Measurements from ENCODE around the gene NT5DC3. TPM values are rescaled to one million over a fixed set of nuclear protein-coding genes. Genes with fewer than 3 reads are reported as not detected.

Gene NT5DC3
- total RNA-seq, 1 donor from 2014 or later: 26.2 TPM

- intact Hi-C loops (cut with DNase I): no loop called here
- DNase-seq (ENCODE audit: low spot score) (no peak), ATAC-seq (no peak)
Measured at GRCh38 chr12:103769240-103769945, 71.6 kb downstream of the NT5DC3 start.

GRCh38 chr12:103768467-103769123 lies 72.4 kb downstream of the NT5DC3 start:
- DNase-seq (ENCODE audit: low spot score) (no peak), ATAC-seq (no peak)
- intact Hi-C loops (cut with DNase I): no loop called here

DNA sequence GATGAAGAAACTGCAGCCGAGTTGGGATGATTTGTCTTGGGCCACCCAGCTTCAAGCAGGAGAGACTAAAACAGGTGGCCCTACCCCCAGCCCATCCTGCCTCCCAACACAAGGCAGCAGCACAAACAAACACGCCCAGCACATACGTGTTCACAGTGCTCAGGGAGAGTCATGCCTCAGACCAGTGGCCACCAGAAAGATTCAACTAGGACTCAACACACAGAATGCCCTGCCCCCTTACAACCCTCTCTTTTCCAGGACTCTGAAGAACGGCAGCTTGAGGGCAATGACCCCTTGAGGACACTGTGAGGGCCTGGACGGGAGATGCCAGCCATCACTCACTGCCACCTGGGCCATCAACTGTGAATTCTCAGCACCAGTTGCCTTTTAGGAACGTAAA lies 75.0 kb downstream of the NT5DC3 start:
- DNase-seq (ENCODE audit: low spot score): no peak
- no peak for ATAC-seq
- intact Hi-C loops (cut with DNase I): no loop called here

DNA sequence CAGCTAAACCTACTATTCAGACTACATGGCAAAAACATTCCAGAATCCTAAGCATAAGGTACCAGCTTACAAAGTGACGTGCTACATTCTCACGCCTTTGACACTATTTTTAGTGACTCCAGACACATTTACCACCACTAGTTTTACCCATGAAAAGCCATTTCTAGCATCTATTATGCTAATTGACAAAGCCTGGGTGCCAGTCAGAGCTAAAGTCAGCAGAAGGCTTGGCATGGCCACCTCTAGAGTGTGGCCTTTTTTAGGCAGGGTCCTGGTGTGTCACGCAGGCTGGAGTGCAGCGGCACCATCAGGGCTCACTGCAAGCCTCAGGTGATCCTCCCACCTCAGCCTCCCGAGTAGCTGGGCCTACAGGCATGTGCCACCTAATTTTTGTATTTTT lies 75.7 kb downstream of the NT5DC3 start:
- DNase-seq (ENCODE audit: low spot score) (no peak), ATAC-seq (no peak)
- intact Hi-C loops (cut with DNase I): no loop called here

DNA sequence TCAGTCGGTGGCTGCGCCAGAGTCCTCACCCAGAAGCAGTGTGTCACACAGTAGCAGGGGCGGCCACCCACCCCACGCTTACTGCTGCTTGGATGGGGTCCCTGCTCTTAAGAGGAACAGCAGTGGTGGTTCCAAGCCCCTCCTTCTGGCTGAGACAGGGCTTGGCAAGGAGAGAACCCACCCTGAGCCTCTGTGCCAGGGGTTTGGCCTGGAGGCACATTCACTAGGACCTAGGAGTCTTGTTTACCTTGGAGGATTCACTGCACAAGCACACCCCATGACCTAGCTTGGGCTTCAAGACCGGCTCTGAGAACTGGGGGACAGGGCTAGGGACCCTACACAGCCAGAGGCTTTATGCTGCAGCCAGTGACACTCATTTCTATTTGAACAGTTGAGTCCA lies 78.6 kb downstream of the NT5DC3 start:
- no peak for DNase-seq (ENCODE audit: low spot score)
- intact Hi-C loops (cut with DNase I): no loop called here
- ATAC-seq: no peak

DNA sequence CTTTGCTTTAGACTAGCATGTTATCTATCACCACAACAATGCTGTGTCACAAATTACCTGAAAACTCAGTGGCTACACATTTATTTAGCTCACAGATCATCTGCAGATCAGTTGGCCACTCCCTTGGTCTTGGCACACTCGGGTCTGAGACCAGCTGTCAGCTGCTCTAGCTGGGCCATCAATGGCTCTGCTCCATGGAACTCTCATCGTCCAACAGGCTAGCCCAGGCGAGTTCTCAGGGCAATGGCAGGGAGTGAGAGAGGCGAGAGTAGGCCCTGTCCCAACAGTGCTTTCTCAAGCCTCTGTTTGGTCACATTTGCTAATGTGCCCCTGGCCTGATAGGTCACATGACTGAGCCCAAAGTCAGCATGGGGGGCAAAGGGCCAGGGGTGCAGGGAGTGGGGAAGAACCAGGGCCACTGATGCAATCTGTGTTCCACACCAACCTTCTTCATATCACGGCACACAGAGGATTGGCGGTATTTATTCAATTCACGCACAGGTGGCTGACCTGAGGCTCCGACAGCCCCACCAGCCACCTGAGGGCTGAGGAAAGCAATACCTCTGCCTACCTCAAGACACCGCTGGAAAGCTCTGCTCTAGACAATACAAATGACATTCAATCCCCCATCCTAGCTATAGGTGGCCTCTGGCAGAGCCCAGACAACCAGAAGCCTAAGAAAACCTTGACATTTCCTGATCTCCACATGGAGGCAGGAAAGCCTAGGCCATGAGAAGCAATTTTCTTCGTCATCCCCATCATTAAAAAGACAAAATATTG lies 82.5 kb downstream of the NT5DC3 start:
- DNase-seq (ENCODE audit: low spot score): no peak

GRCh38 chr12:103757248-103757647 lies 83.8 kb downstream of the NT5DC3 start:
- ATAC-seq (no peak), DNase-seq (ENCODE audit: low spot score) (no peak)
- intact Hi-C loops (cut with DNase I): no loop called here

More for the DNA sequence above, 82.5 kb downstream of the NT5DC3 start:
- no peak for ATAC-seq
- intact Hi-C loops (cut with DNase I): no loop called here

DNA sequence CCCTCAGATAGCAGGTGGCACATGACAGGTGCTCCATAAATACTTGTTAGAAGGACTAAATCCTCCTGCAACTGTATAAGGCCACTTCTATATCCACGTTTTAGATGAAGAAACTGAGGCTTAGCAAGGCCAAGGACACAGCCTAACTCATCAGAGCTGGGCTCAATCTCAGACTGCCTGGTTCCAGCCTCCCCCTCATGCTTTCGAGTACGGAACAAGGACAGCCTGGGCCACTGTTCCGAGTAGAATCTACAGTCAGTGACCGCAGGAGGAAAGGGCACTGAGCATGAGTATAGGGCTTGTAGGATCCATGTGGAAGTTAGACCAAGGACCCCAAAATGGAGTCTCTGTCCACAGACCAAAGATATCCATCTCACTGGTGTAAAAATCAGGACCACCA lies 84.6 kb downstream of the NT5DC3 start:
- intact Hi-C loops (cut with DNase I): no loop called here
- ATAC-seq (no peak), DNase-seq (ENCODE audit: low spot score) (no peak)

DNA sequence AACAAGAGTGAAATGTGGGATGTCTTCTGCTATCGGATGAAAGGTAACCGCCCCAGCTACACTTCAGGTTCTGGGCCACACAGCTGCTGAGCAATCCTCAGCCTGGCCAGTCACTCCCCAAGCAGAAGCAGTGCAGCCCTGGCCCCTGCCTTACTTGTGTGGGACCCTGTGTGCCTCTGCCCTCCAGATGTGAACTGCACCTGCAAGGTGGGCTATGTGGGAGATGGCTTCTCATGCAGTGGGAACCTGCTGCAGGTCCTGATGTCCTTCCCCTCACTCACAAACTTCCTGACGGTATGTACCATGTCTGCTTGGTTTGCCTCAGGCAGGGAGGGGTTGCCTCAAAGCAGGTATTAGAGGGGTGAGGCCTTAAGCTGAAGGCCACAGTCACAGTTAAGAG lies 85.6 kb downstream of the NT5DC3 start:
- no peak for ATAC-seq
- intact Hi-C loops (cut with DNase I): no loop called here
- DNase-seq (ENCODE audit: low spot score): no peak

GRCh38 chr12:103751600-103751999 lies 89.4 kb downstream of the NT5DC3 start:
- ATAC-seq: no peak
- no peak for DNase-seq (ENCODE audit: low spot score)
- intact Hi-C loops (cut with DNase I): no loop called here

GRCh38 chr12:103751171-103751570 lies 89.9 kb downstream of the NT5DC3 start:
- DNase-seq (ENCODE audit: low spot score) (no peak), ATAC-seq (no peak)
- intact Hi-C loops (cut with DNase I): no loop called here

DNA sequence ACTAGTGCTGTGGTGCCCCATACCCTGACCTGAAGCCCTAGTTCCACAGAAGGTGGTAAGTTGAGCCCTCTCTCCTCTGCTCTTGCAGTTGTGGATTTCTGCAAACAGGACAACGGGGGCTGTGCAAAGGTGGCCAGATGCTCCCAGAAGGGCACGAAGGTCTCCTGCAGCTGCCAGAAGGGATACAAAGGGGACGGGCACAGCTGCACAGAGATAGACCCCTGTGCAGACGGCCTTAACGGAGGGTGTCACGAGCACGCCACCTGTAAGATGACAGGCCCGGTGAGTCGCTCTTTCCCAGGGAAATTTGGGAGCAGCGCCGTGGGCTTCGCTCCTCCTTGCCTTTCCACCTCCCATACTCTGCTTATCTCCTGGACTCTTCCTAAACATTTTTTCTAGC lies 92.2 kb downstream of the NT5DC3 start:
- DNase-seq (ENCODE audit: low spot score) (no peak), ATAC-seq (no peak)
- intact Hi-C loops (cut with DNase I): no loop called here

DNA sequence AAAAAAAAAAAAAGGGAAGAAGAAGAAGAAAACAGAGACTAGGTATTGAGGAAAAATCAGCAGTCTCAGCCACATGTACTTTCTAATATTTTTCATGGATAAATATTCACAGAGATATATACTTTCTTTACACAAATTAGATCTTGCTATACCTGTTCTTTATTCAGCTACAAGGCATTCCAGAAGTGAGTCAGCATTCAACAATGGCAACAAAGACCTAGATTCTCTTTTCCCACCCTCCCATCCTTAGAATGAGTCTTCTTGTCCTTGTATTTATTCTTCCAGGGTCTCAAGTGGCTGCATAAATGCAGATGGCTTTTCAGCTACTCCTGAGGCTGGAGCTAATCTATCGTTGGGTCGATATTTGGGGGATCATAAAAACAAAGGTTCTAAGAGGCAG lies 93.0 kb downstream of the NT5DC3 start:
- DNase-seq (ENCODE audit: low spot score) (no peak), ATAC-seq (no peak)
- intact Hi-C loops (cut with DNase I): no loop called here

DNA sequence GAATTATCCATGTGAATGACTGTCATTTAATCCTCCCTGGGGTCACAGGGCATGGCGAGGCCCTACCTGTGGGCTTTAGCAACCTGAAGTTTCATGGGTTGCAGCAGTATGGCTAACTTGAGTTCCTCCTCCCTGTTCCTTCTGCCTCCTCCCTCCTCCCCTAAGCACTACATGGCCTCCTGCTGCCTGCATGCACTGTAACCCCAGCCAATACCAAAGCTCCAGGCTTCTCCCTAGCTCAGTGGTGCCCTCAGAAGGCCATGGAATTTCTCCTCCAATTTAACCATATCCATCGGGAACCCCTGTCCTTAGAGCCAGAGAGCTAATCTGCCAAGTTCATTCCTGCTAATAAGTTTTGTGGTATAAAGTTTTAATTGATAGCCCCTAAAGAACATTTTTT lies 95.1 kb downstream of the NT5DC3 start:
- intact Hi-C loops (cut with DNase I): no loop called here
- ATAC-seq: no peak

DNA sequence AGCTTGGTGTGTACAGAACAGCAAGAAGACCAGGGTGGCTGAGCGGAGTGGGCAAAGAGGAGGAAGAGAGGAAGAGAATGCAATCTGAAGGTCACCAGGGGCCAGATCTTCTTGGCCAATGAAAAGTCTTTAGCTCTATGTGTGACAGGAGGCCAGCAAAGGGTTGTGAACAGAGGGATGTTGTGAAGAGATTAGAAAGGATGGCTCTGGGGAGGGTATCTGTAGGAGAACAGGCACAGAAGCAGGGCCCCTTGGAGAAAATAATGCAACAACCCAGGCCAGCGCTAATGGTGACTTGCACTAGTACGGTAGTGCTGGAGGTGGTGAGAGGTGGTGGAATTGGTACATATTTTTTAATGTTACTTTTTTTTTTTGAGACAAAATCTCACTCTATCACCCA lies 97.2 kb downstream of the NT5DC3 start:
- ATAC-seq: no peak
- intact Hi-C loops (cut with DNase I): no loop called here
- DNase-seq (ENCODE audit: low spot score): no peak

More for the DNA sequence above, 95.1 kb downstream of the NT5DC3 start:
- DNase-seq (ENCODE audit: low spot score): no peak

DNA sequence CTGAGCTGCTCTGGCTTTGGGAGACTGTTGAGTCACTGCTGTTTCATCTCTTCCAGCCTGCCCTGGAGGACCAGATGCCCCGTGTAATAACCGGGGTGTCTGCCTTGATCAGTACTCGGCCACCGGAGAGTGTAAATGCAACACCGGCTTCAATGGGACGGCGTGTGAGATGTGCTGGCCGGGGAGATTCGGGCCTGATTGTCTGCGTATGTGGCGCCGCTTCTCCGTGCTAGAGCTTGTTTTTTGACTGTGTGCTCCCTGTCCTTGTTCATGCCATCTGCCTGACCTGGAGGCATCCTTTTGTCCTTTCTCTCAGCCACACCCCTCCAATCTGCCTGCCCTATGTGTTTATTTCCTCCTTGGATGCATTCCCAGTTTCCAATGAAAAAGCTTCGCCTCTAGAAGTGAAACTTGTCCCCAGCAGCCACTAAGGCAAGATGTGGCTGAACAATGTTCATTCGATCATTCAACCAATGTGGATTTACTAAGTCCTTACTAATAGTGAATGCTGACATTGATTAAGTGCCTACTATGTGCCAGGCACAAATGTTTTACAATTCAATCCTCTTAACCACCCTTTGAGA lies 98.6 kb downstream of the NT5DC3 start:
- peak; percentile 34 for ATAC-seq
- no peak for DNase-seq (ENCODE audit: low spot score)
- intact Hi-C loops (cut with DNase I): no loop called here

DNA sequence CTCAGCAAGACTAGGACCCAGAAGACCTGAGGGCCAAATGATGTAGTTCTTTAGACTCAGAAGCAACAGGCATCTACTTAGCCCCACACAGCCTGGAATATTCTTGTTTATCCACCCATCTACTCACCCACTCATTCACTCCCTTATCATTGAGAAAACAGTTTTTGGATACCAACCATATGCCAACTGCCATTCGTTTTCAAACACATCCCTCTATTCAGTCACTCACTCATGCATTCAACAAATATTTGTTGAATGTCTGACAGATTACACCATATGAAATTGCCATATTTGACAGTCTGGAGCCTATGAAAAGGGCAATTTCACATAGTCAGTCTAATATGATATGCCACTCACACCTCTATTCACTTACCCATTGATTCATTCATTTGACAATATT lies 103.2 kb downstream of the NT5DC3 start:
- DNase-seq (ENCODE audit: low spot score): no peak
- ATAC-seq: no peak
- intact Hi-C loops (cut with DNase I): no loop called here

DNA sequence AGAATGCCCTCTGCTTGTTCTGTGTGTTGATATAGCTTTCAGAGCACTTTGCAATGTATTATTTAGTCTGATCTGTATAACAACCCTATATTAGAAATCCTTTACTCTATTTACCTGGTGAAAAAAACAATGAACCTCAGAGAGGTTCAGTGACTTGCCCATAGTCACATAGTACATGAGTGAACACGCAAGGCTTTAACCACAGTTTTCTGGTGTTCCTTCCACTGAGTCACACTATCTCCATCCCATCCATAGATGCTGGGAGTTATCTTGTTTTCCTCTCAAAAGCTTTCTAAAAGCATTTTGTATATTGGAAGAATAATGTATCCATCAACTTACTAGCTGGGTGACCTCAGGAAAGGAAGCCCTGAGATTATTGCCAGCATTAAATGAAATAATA lies 104.5 kb downstream of the NT5DC3 start:
- DNase-seq (ENCODE audit: low spot score) (no peak), ATAC-seq (no peak)
- intact Hi-C loops (cut with DNase I): no loop called here

- no peak for ATAC-seq
- intact Hi-C loops (cut with DNase I): no loop called here
- no peak for DNase-seq (ENCODE audit: low spot score)
Measured at GRCh38 chr12:103735291-103735690, 105.7 kb downstream of the NT5DC3 start.

DNA sequence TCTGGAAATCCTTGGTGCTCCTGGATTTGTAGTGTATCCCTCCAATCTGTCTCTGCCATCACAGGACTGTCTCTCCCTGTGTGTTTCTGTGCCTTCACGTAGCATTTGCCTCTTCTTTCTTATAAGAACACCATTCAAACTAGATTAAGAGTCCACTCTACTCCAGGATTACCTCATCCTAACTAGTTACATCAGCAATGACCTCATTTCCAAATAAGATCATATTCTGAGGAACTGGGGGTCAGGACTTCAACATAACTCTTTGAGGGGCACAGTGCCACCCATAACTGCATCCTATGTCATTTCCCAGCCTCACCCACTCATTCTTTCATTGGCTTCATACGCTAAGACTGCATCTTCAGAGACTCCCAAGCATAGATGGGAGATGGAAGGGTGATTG lies 106.2 kb downstream of the NT5DC3 start:
- intact Hi-C loops (cut with DNase I): no loop called here
- DNase-seq (ENCODE audit: low spot score): no peak
- ATAC-seq: no peak
